ENCODE measurements around the gene BCORL1.

Gene BCORL1

GRCh38 chrX:130013661-130014060, 31.2 kb downstream of the BCORL1 start:
- Histone ChIP-seq H3K27me3 (ENCODE audit: low read depth, low read length) (no peaks in the 10 kb centered on the region), H3K9ac (ENCODE audit: low read length) (no peak overlapping the region), H3K79me2 (ENCODE audit: low read length) (no peaks in the 10 kb centered on the region), H3K27ac (ENCODE audit: low read length) (no peak overlapping the region), H2AFZ (ENCODE audit: low read depth, low read length) (no peak overlapping the region), H3K36me3 (replicated peaks; ENCODE audit: low read depth, low read length) (peaks cover 3% of the 10 kb centered on the region), H3K9me3 (ENCODE audit: insufficient read depth, low read length) (no peaks in the 10 kb centered on the region), H3K4me2 (ENCODE audit: low read length) (no peak overlapping the region), H4K20me1 (ENCODE audit: insufficient read depth, low read length) (no peaks in the 10 kb centered on the region; the same call in 1 of the 2 replicates), H3K4me3 (ENCODE audit: low read length) (no peak overlapping the region), H3K4me1 (ENCODE audit: low read length) (no peaks in the 10 kb centered on the region)
- TF ChIP-seq EZH2phosphoT487 (IDR thresholded peaks at IDR 0.05; ENCODE audit: low read depth): no peak
- TF ChIP-seq CTCF (IDR thresholded peaks at IDR 0.05; ENCODE audit: low read depth, low read length): no peak

- Histone ChIP-seq H3K27ac (ENCODE audit: low read length) (no peak overlapping the region), H3K4me3 (ENCODE audit: low read length) (no peak overlapping the region), H3K27me3 (ENCODE audit: low read depth, low read length) (no peaks in the 10 kb centered on the region), H3K4me2 (ENCODE audit: low read length) (no peak overlapping the region), H3K9me3 (ENCODE audit: insufficient read depth, low read length) (no peaks in the 10 kb centered on the region), H3K36me3 (replicated peaks; ENCODE audit: low read depth, low read length) (no peaks in the 10 kb centered on the region), H3K4me1 (ENCODE audit: low read length) (no peaks in the 10 kb centered on the region), H2AFZ (ENCODE audit: low read depth, low read length) (no peak overlapping the region), H3K79me2 (ENCODE audit: low read length) (no peaks in the 10 kb centered on the region), H3K9ac (ENCODE audit: low read length) (no peak overlapping the region), H4K20me1 (ENCODE audit: insufficient read depth, low read length) (no peaks in the 10 kb centered on the region; the same call in 1 of the 2 replicates)
- TF ChIP-seq EZH2phosphoT487 (IDR thresholded peaks at IDR 0.05; ENCODE audit: low read depth): no peak
- TF ChIP-seq CTCF (IDR thresholded peaks at IDR 0.05; ENCODE audit: low read depth, low read length): no peak
Measured at GRCh38 chrX:130014356-130014755, 31.9 kb downstream of the BCORL1 start.

- Histone ChIP-seq H3K9ac (ENCODE audit: low read length) (no peak overlapping the region), H3K79me2 (ENCODE audit: low read length) (no peaks in the 10 kb centered on the region; the same call in 1 of the 2 replicates), H2AFZ (ENCODE audit: low read depth, low read length) (no peak overlapping the region), H3K27ac (ENCODE audit: low read length) (no peak overlapping the region), H4K20me1 (ENCODE audit: insufficient read depth, low read length) (no peaks in the 10 kb centered on the region; the same call in 1 of the 2 replicates), H3K4me1 (ENCODE audit: low read length) (no peaks in the 10 kb centered on the region), H3K36me3 (replicated peaks; ENCODE audit: low read depth, low read length) (no peaks in the 10 kb centered on the region), H3K4me2 (ENCODE audit: low read length) (no peak overlapping the region), H3K9me3 (ENCODE audit: insufficient read depth, low read length) (no peaks in the 10 kb centered on the region), H3K27me3 (ENCODE audit: low read depth, low read length) (no peaks in the 10 kb centered on the region), H3K4me3 (ENCODE audit: low read length) (no peak overlapping the region)
- TF ChIP-seq EZH2phosphoT487 (IDR thresholded peaks at IDR 0.05; ENCODE audit: low read depth): no peak
- no peak for TF ChIP-seq CTCF (IDR thresholded peaks at IDR 0.05; ENCODE audit: low read depth, low read length)
Measured at GRCh38 chrX:130014770-130015169, 32.3 kb downstream of the BCORL1 start.

- no peaks in the 10 kb centered on the region for H3K36me3 ChIP-seq (replicated peaks; ENCODE audit: low read depth, low read length)
Measured at GRCh38 chrX:130015181-130015580, 32.7 kb downstream of the BCORL1 start.

More at GRCh38 chrX:130015181-130015580, 32.7 kb downstream of the BCORL1 start:
- H3K9me3 ChIP-seq (ENCODE audit: insufficient read depth, low read length): no peaks in the 10 kb centered on the region
- H3K79me2 ChIP-seq (ENCODE audit: low read length): no peaks in the 10 kb centered on the region; the same call in 1 of the 2 replicates
- no peaks in the 10 kb centered on the region for H3K27me3 ChIP-seq (ENCODE audit: low read depth, low read length)
- H3K27ac ChIP-seq (ENCODE audit: low read length): no peak overlapping the region
- TF ChIP-seq EZH2phosphoT487 (IDR thresholded peaks at IDR 0.05; ENCODE audit: low read depth) (no peak), CTCF (IDR thresholded peaks at IDR 0.05; ENCODE audit: low read depth, low read length) (no peak)
- H3K4me3 ChIP-seq (ENCODE audit: low read length): no peak overlapping the region
- H3K9ac ChIP-seq (ENCODE audit: low read length): no peak overlapping the region
- H4K20me1 ChIP-seq (ENCODE audit: insufficient read depth, low read length): no peaks in the 10 kb centered on the region; the same call in 1 of the 2 replicates
- H3K4me1 ChIP-seq (ENCODE audit: low read length): no peaks in the 10 kb centered on the region
- no peak overlapping the region for H2AFZ ChIP-seq (ENCODE audit: low read depth, low read length)
- no peak overlapping the region for H3K4me2 ChIP-seq (ENCODE audit: low read length)

Data from OCI-LY3 (cell line).